GM12878 (cell line): ENCODE measurements around the gene HBA2. TPM values are rescaled to one million over a fixed set of nuclear protein-coding genes. Genes with fewer than 3 reads are reported as not detected.

Experiments used
- ATAC-seq: fragments of 200-7000 bp; cut with Tn5 transposase; 3 replicates; pipeline ENCODE4 v1.9.1; 2020; ENCODE audit warnings: mild to moderate bottlenecking, moderate library complexity
- BruUV-seq: library from RNA; stranded (reverse); fragments of 400-500 nt; replicated peaks from 2 replicates; lab custom pipeline; 2021; lab: Mats Ljungman, UMichigan
- CTCF ChIA-PET: fragments of 300-600 bp; sonication (Branson Sonifier 250); formaldehyde crosslinking; extraction: SDS; loops from one replicate; lab custom pipeline; 2021; ENCODE audit warnings: inconsistent platforms; lab: Yijun Ruan, JAX
- POLR2A ChIA-PET: fragments of 350-600 bp; formaldehyde crosslinking; extraction: SDS; loops from one replicate; lab custom pipeline; 2021; ENCODE audit warnings: inconsistent platforms; lab: Charles Lee
- RAD21 ChIA-PET: fragments of 300-600 bp; sonication (Branson Sonifier 250); formaldehyde crosslinking; loops from one replicate; lab custom pipeline; 2023; ENCODE audit warnings: antibody characterized with exemption; ENCODE audit not compliant: unreplicated experiment; lab: Charles Lee
- SMC1A ChIA-PET: fragments of 300-600 bp; sonication (Branson Sonifier 250); formaldehyde crosslinking; loops from one replicate; lab custom pipeline; 2023; ENCODE audit not compliant: unreplicated experiment, uncharacterized antibody; lab: Charles Lee
- DNase-seq: peaks from one replicate; pipeline ENCODE4 v3.0.0-alpha.2; 2011; ENCODE audit warnings: low read depth, low spot score
- FAIRE-seq: peaks from 3 replicates; lab custom pipeline; 2011; peaks lifted over from hg19 to GRCh38; lab: Jason Lieb, UNC
- H2AFZ ChIP-seq: 2 replicates; pipeline ENCODE4 v1.6.0; 2011; ENCODE audit warnings: low read depth, low read length, control low read depth; ENCODE audit not compliant: control insufficient read depth
- H3K27ac ChIP-seq: 2 replicates; pipeline ENCODE4 v1.5.1; 2011; ENCODE audit warnings: control low read depth; ENCODE audit not compliant: control insufficient read depth, insufficient read depth
- H3K27me3 ChIP-seq, 2 experiments: replicated peaks in 1 of 2; 2 replicates each; pipeline versions ENCODE4 v1.6.0 to v1.6.1; 2011; ENCODE audit warnings: low read length in 1 of 2; ENCODE audit not compliant: control insufficient read depth in 2 of 2, insufficient read depth in 2 of 2
- H3K36me3 ChIP-seq, 2 experiments: 2 replicates each; pipeline ENCODE4 v1.5.1; 2011; ENCODE audit warnings: low read length in 1 of 2; ENCODE audit not compliant: control insufficient read depth in 2 of 2, insufficient read depth in 2 of 2
- H3K4me1 ChIP-seq: 2 replicates; pipeline ENCODE4 v1.6.1; 2011; ENCODE audit warnings: mild to moderate bottlenecking, low read length, moderate library complexity, mixed read lengths; ENCODE audit not compliant: control insufficient read depth, insufficient read depth
- H3K4me2 ChIP-seq: 2 replicates; pipeline ENCODE4 v1.6.0; 2011; ENCODE audit warnings: control low read depth; ENCODE audit not compliant: control insufficient read depth, insufficient read depth
- H3K4me3 ChIP-seq: fragments of 200-600 bp; sonication (generic); 2 replicates; pipeline ENCODE4 v1.5.1; 2016
- H3K79me2 ChIP-seq: 2 replicates; pipeline ENCODE4 v1.6.0; 2011; ENCODE audit warnings: low read length; ENCODE audit not compliant: control insufficient read depth, insufficient read depth
- H3K9ac ChIP-seq: 2 replicates; pipeline ENCODE4 v1.8.0; 2011; ENCODE audit warnings: low read length, control low read depth, mixed read lengths; ENCODE audit not compliant: control insufficient read depth, insufficient read depth
- H3K9me3 ChIP-seq: replicated peaks from 3 replicates; pipeline ENCODE4 v1.5.1; 2011; ENCODE audit warnings: mild to moderate bottlenecking, low read length; ENCODE audit not compliant: control insufficient read depth, insufficient read depth
- H4K20me1 ChIP-seq: 2 replicates; pipeline ENCODE4 v1.6.0; 2011; ENCODE audit not compliant: control insufficient read depth, insufficient read depth
- BCL11A ChIP-seq: IDR thresholded peaks from 2 replicates; pipeline ENCODE4 v1.6.1; 2011; ENCODE audit warnings: low read depth, low read length
- DPF2 ChIP-seq: fragments of 450-650 bp; IDR thresholded peaks from 2 replicates; pipeline ENCODE4 v1.6.1; 2017; ENCODE audit warnings: mild to moderate bottlenecking
- IKZF1 ChIP-seq: fragments of 450-650 bp; conservative IDR thresholded peaks from 2 replicates; pipeline ENCODE4 v1.6.1; 2017; ENCODE audit warnings: antibody characterized with exemption, mild to moderate bottlenecking
- IKZF2 ChIP-seq, 2 experiments: fragments of 450-650 bp; IDR thresholded peaks; 2 replicates each; pipeline ENCODE4 v1.6.1; 2017; ENCODE audit warnings: mild to moderate bottlenecking in 2 of 2, moderate library complexity in 2 of 2
- MTA2 ChIP-seq: fragments of 450-650 bp; IDR thresholded peaks from 2 replicates; pipeline ENCODE4 v1.6.1; 2016; ENCODE audit warnings: low read depth, mild to moderate bottlenecking, moderate library complexity
- MYB ChIP-seq: fragments of 150-350 bp; IDR thresholded peaks from 2 replicates; pipeline ENCODE4 v1.6.1; 2014; ENCODE audit warnings: mild to moderate bottlenecking, low read depth, low read length, borderline replicate concordance
- NFXL1 ChIP-seq: fragments of 450-650 bp; IDR thresholded peaks from 2 replicates; pipeline ENCODE4 v1.6.1; 2017; ENCODE audit warnings: antibody characterized with exemption, mild to moderate bottlenecking, borderline replicate concordance
- NR2C1 ChIP-seq: fragments of 450-650 bp; IDR thresholded peaks from 2 replicates; pipeline ENCODE4 v1.6.1; 2017; ENCODE audit warnings: antibody characterized with exemption, mild to moderate bottlenecking, moderate library complexity
- NRF1 ChIP-seq: conservative IDR thresholded peaks from 2 replicates; pipeline ENCODE4 v1.6.1; 2011; ENCODE audit warnings: mild to moderate bottlenecking, low read depth, low read length, improper control_type of control experiment
- PAX5 ChIP-seq: IDR thresholded peaks from 2 replicates; pipeline ENCODE4 v1.6.1; 2011; ENCODE audit warnings: low read depth, low read length, borderline replicate concordance
- RELA ChIP-seq: fragments of 450-650 bp; IDR thresholded peaks from 2 replicates; pipeline ENCODE4 v1.8.0; 2014; ENCODE audit warnings: borderline replicate concordance; ENCODE audit not compliant: partially characterized antibody
- SIX5 ChIP-seq: IDR thresholded peaks from 2 replicates; pipeline ENCODE4 v1.6.1; 2011; ENCODE audit warnings: mild to moderate bottlenecking, low read depth, low read length, moderate library complexity; ENCODE audit not compliant: severe bottlenecking
- SMAD5 ChIP-seq: IDR thresholded peaks from 2 replicates; pipeline ENCODE4 v1.6.1; 2016; ENCODE audit warnings: antibody characterized with exemption, low read depth
- STAT1 ChIP-seq: fragments of 450-650 bp; conservative IDR thresholded peaks from 2 replicates; pipeline ENCODE4 v1.6.1; 2014; ENCODE audit warnings: antibody characterized with exemption, mild to moderate bottlenecking
- TCF3 ChIP-seq: IDR thresholded peaks from 2 replicates; pipeline ENCODE4 v1.6.1; 2012; ENCODE audit warnings: low read depth, mild to moderate bottlenecking, low read length, borderline replicate concordance; ENCODE audit not compliant: insufficient read depth
- WRNIP1 ChIP-seq: IDR thresholded peaks from 2 replicates; pipeline ENCODE4 v1.6.1; 2011; ENCODE audit warnings: low read depth, low read length, improper control_type of control experiment, borderline replicate concordance
- WGBS: methylation state at CpG from one replicate; pipeline ENCODE4 v1.1.6; 2016; ENCODE audit warnings: low lambda C conversion rate; ENCODE audit not compliant: insufficient replicate concordance, insufficient coverage; ENCODE audit errors: missing lambda C conversion rate; 5-methylcytosine and 5-hydroxymethylcytosine counted together
- in situ Hi-C: fragments of 300-500 bp; cut with MboI; formaldehyde crosslinking; loops from 9 replicates; pipeline ENCODE4 v1.14.3; 2018; ENCODE audit warnings: mixed read lengths
- intact Hi-C: fragments of 100-400 bp; cut with micrococcal nuclease; formaldehyde crosslinking; loops from one replicate; pipeline ENCODE4 v1.14.2; 2022; ENCODE audit not compliant: unreplicated experiment
- polyA plus RNA-seq, 11 experiments: library from polyadenylated mRNA; depleted of rRNA in 4 of 11; unstranded in 6 of 11; stranded (reverse) in 5 of 11; fragments of >200 nt; fragmentation: Nextera tagmentation in 4 of 11; fragmentation: Illumina TruSeq in 1 of 11; extraction: Ambion mirVana in 4 of 11; extraction: Trizol in 1 of 11; gene quantifications; 1 replicate in 1 of 11; 2 replicates in 10 of 11; pipeline versions ENCODE4 v1.2.1 to v1.2.3, GENCODE V29; 2011 to 2016; ENCODE audit warnings: inconsistent platforms in 2 of 11, missing spikeins in 2 of 11, low read depth in 1 of 11
- total RNA-seq, 4 experiments: library from RNA; depleted of rRNA in 3 of 4; stranded (reverse); fragments of >200 nt in 3 of 4; fragmentation: Illumina TruSeq in 1 of 4; extraction: Trizol in 1 of 4; gene quantifications; 2 replicates each; pipeline versions ENCODE4 v1.2.1 to v1.2.3, GENCODE V29; 2013 to 2021
- TF ChIP-seq, protein P1 (sequence below): IDR thresholded peaks from 2 replicates; pipeline ENCODE4 v1.6.1; 2011; ENCODE audit warnings: mild to moderate bottlenecking, low read depth, low read length, moderate library complexity; ENCODE audit not compliant: insufficient replicate concordance
- TF ChIP-seq, protein P2 (sequence below): IDR thresholded peaks from 2 replicates; pipeline ENCODE4 v1.6.1; 2012; ENCODE audit warnings: low read depth, low read length, improper control_type of control experiment
- TF ChIP-seq, protein P3 (sequence below): fragments of 450-650 bp; IDR thresholded peaks from 2 replicates; pipeline ENCODE4 v1.6.1; 2017; ENCODE audit warnings: borderline replicate concordance

HBA2 gene
- total and polyA plus RNA-seq, 10 of the 15 experiments (the other 5 are each of a cell fraction or from before 2014, with no cell fraction given) = 0.30 to 0.96 (median 0.92) TPM; not detected in 7

DNA sequence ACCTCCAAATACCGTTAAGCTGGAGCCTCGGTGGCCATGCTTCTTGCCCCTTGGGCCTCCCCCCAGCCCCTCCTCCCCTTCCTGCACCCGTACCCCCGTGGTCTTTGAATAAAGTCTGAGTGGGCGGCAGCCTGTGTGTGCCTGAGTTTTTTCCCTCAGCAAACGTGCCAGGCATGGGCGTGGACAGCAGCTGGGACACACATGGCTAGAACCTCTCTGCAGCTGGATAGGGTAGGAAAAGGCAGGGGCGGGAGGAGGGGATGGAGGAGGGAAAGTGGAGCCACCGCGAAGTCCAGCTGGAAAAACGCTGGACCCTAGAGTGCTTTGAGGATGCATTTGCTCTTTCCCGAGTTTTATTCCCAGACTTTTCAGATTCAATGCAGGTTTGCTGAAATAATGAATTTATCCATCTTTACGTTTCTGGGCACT lies 4.7 kb downstream of the HBA2 start:
- no peak for FAIRE-seq
- no peak for DNase-seq
- Histone ChIP-seq H3K4me3 (no peak overlapping the region), H4K20me1 (no peaks in the 10 kb centered on the region), H3K27me3 (peaks cover 6 to 10% of the 10 kb centered on the region in 2 experiments), H3K4me2 (no peak overlapping the region), H3K27ac (no peak overlapping the region), H2AFZ (no peak overlapping the region), H3K36me3 (no peaks in the 10 kb centered on the region), H3K9me3 (no peaks in the 10 kb centered on the region), H3K4me1 (peaks cover 8% of the 10 kb centered on the region; the same call in 1 of the 2 replicates), H3K79me2 (no peaks in the 10 kb centered on the region), H3K9ac (no peak overlapping the region)
- CTCF ChIA-PET = no interaction called here
- 10% methylated on average over 10 of the region's 13 CpGs for WGBS
- SMC1A ChIA-PET = no interaction called here
- ATAC-seq = no peak
- no TSS peak for BruUV-seq
- intact Hi-C loops (no loop called here), in situ Hi-C loops (no loop called here)
- RAD21 ChIA-PET = no interaction called here
- TF ChIP-seq SIX5 (no peak), WRNIP1 (no peak), BCL11A (no peak), SMAD5 (no peak), STAT1 (no peak), MTA2 (no peak), NFXL1 (no peak), NR2C1 (no peak), IKZF1 (no peak), DPF2 (no peak), RELA (no peak), IKZF2 (IDR thresholded peaks at IDR 0.05) (no peak), TCF3 (no peak), MYB (no peak), PAX5 (no peak), NRF1 (no peak)
- TF ChIP-seq, protein P1, sequence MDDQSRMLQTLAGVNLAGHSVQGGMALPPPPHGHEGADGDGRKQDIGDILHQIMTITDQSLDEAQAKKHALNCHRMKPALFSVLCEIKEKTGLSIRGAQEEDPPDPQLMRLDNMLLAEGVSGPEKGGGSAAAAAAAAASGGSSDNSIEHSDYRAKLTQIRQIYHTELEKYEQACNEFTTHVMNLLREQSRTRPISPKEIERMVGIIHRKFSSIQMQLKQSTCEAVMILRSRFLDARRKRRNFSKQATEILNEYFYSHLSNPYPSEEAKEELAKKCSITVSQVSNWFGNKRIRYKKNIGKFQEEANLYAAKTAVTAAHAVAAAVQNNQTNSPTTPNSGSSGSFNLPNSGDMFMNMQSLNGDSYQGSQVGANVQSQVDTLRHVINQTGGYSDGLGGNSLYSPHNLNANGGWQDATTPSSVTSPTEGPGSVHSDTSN = no peak
- TF ChIP-seq, protein P2, sequence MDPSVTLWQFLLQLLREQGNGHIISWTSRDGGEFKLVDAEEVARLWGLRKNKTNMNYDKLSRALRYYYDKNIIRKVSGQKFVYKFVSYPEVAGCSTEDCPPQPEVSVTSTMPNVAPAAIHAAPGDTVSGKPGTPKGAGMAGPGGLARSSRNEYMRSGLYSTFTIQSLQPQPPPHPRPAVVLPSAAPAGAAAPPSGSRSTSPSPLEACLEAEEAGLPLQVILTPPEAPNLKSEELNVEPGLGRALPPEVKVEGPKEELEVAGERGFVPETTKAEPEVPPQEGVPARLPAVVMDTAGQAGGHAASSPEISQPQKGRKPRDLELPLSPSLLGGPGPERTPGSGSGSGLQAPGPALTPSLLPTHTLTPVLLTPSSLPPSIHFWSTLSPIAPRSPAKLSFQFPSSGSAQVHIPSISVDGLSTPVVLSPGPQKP = no peak
- TF ChIP-seq, protein P3, sequence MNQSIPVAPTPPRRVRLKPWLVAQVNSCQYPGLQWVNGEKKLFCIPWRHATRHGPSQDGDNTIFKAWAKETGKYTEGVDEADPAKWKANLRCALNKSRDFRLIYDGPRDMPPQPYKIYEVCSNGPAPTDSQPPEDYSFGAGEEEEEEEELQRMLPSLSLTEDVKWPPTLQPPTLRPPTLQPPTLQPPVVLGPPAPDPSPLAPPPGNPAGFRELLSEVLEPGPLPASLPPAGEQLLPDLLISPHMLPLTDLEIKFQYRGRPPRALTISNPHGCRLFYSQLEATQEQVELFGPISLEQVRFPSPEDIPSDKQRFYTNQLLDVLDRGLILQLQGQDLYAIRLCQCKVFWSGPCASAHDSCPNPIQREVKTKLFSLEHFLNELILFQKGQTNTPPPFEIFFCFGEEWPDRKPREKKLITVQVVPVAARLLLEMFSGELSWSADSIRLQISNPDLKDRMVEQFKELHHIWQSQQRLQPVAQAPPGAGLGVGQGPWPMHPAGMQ = no peak
- POLR2A ChIA-PET = no interaction called here
